GM12878 (cell line): Measurements from ENCODE around the gene CDYL. TPM values are rescaled to one million over a fixed set of nuclear protein-coding genes. Genes with fewer than 3 reads are reported as not detected.

Experiments used
- ATAC-seq: fragments of 200-7000 bp; cut with Tn5 transposase; 3 replicates; pipeline ENCODE4 v1.9.1; 2020; ENCODE audit warnings: mild to moderate bottlenecking, moderate library complexity
- BruUV-seq: library from RNA; stranded (reverse); fragments of 400-500 nt; replicated peaks from 2 replicates; lab custom pipeline; 2021; lab: Mats Ljungman, UMichigan
- CTCF ChIA-PET: fragments of 300-600 bp; sonication (Branson Sonifier 250); formaldehyde crosslinking; extraction: SDS; loops from one replicate; lab custom pipeline; 2021; ENCODE audit warnings: inconsistent platforms; lab: Yijun Ruan, JAX
- POLR2A ChIA-PET: fragments of 350-600 bp; formaldehyde crosslinking; extraction: SDS; loops from one replicate; lab custom pipeline; 2021; ENCODE audit warnings: inconsistent platforms; lab: Charles Lee
- RAD21 ChIA-PET: fragments of 300-600 bp; sonication (Branson Sonifier 250); formaldehyde crosslinking; loops from one replicate; lab custom pipeline; 2023; ENCODE audit warnings: antibody characterized with exemption; ENCODE audit not compliant: unreplicated experiment; lab: Charles Lee
- SMC1A ChIA-PET: fragments of 300-600 bp; sonication (Branson Sonifier 250); formaldehyde crosslinking; loops from one replicate; lab custom pipeline; 2023; ENCODE audit not compliant: unreplicated experiment, uncharacterized antibody; lab: Charles Lee
- DNase-seq: peaks from one replicate; pipeline ENCODE4 v3.0.0-alpha.2; 2011; ENCODE audit warnings: low read depth, low spot score
- FAIRE-seq: peaks from 3 replicates; lab custom pipeline; 2011; peaks lifted over from hg19 to GRCh38; lab: Jason Lieb, UNC
- H2AFZ ChIP-seq: 2 replicates; pipeline ENCODE4 v1.6.0; 2011; ENCODE audit warnings: low read depth, low read length, control low read depth; ENCODE audit not compliant: control insufficient read depth
- H3K27ac ChIP-seq: 2 replicates; pipeline ENCODE4 v1.5.1; 2011; ENCODE audit warnings: control low read depth; ENCODE audit not compliant: control insufficient read depth, insufficient read depth
- H3K27me3 ChIP-seq, 2 experiments: replicated peaks in 1 of 2; 2 replicates each; pipeline versions ENCODE4 v1.6.0 to v1.6.1; 2011; ENCODE audit warnings: low read length in 1 of 2; ENCODE audit not compliant: control insufficient read depth in 2 of 2, insufficient read depth in 2 of 2
- H3K36me3 ChIP-seq, 2 experiments: 2 replicates each; pipeline ENCODE4 v1.5.1; 2011; ENCODE audit warnings: low read length in 1 of 2; ENCODE audit not compliant: control insufficient read depth in 2 of 2, insufficient read depth in 2 of 2
- H3K4me1 ChIP-seq: 2 replicates; pipeline ENCODE4 v1.6.1; 2011; ENCODE audit warnings: mild to moderate bottlenecking, low read length, moderate library complexity, mixed read lengths; ENCODE audit not compliant: control insufficient read depth, insufficient read depth
- H3K4me2 ChIP-seq: 2 replicates; pipeline ENCODE4 v1.6.0; 2011; ENCODE audit warnings: control low read depth; ENCODE audit not compliant: control insufficient read depth, insufficient read depth
- H3K4me3 ChIP-seq: fragments of 200-600 bp; sonication (generic); 2 replicates; pipeline ENCODE4 v1.5.1; 2016
- H3K79me2 ChIP-seq: 2 replicates; pipeline ENCODE4 v1.6.0; 2011; ENCODE audit warnings: low read length; ENCODE audit not compliant: control insufficient read depth, insufficient read depth
- H3K9ac ChIP-seq: 2 replicates; pipeline ENCODE4 v1.8.0; 2011; ENCODE audit warnings: low read length, control low read depth, mixed read lengths; ENCODE audit not compliant: control insufficient read depth, insufficient read depth
- H3K9me3 ChIP-seq: replicated peaks from 3 replicates; pipeline ENCODE4 v1.5.1; 2011; ENCODE audit warnings: mild to moderate bottlenecking, low read length; ENCODE audit not compliant: control insufficient read depth, insufficient read depth
- H4K20me1 ChIP-seq: 2 replicates; pipeline ENCODE4 v1.6.0; 2011; ENCODE audit not compliant: control insufficient read depth, insufficient read depth
- HDAC6 ChIP-seq: fragments of 200-600 bp; sonication (generic); IDR thresholded peaks from one replicate; pipeline ENCODE4 v1.8.0; 2017; ENCODE audit warnings: antibody characterized with exemption; ENCODE audit not compliant: unreplicated experiment
- JUNB ChIP-seq: IDR thresholded peaks from 2 replicates; pipeline ENCODE4 v1.6.1; 2016; ENCODE audit warnings: antibody characterized with exemption, mild to moderate bottlenecking
- RBBP5 ChIP-seq: fragments of 200-600 bp; sonication (generic); conservative IDR thresholded peaks from 2 replicates; pipeline ENCODE4 v1.6.1; 2016
- RUNX3 ChIP-seq: IDR thresholded peaks from 2 replicates; pipeline ENCODE4 v1.6.1; 2012; ENCODE audit warnings: low read length, inconsistent platforms
- WGBS: methylation state at CpG from one replicate; pipeline ENCODE4 v1.1.6; 2016; ENCODE audit warnings: low lambda C conversion rate; ENCODE audit not compliant: insufficient replicate concordance, insufficient coverage; ENCODE audit errors: missing lambda C conversion rate; 5-methylcytosine and 5-hydroxymethylcytosine counted together
- in situ Hi-C: fragments of 300-500 bp; cut with MboI; formaldehyde crosslinking; loops from 9 replicates; pipeline ENCODE4 v1.14.3; 2018; ENCODE audit warnings: mixed read lengths
- intact Hi-C: fragments of 100-400 bp; cut with micrococcal nuclease; formaldehyde crosslinking; loops from one replicate; pipeline ENCODE4 v1.14.2; 2022; ENCODE audit not compliant: unreplicated experiment
- polyA plus RNA-seq, 11 experiments: library from polyadenylated mRNA; depleted of rRNA in 4 of 11; unstranded in 6 of 11; stranded (reverse) in 5 of 11; fragments of >200 nt; fragmentation: Nextera tagmentation in 4 of 11; fragmentation: Illumina TruSeq in 1 of 11; extraction: Ambion mirVana in 4 of 11; extraction: Trizol in 1 of 11; gene quantifications; 1 replicate in 1 of 11; 2 replicates in 10 of 11; pipeline versions ENCODE4 v1.2.1 to v1.2.3, GENCODE V29; 2011 to 2016; ENCODE audit warnings: inconsistent platforms in 2 of 11, missing spikeins in 2 of 11, low read depth in 1 of 11
- total RNA-seq, 4 experiments: library from RNA; depleted of rRNA in 3 of 4; stranded (reverse); fragments of >200 nt in 3 of 4; fragmentation: Illumina TruSeq in 1 of 4; extraction: Trizol in 1 of 4; gene quantifications; 2 replicates each; pipeline versions ENCODE4 v1.2.1 to v1.2.3, GENCODE V29; 2013 to 2021

CDYL gene
- total and polyA plus RNA-seq, 10 of the 15 experiments (the other 5 are each of a cell fraction or from before 2014, with no cell fraction given): 9.3 to 61.2 (median 28.5) TPM

GRCh38 chr6:4904461-4905025, 128.3 kb downstream of the CDYL start:
- no peak for TF ChIP-seq HDAC6
- ChIA-PET RAD21 (no interaction called here), SMC1A (interaction anchor here (0.7 to 3.7 kb wide), 6 partner anchors 8 to 109 kb away, joined by 3 to 20 read pairs (median 4); no protein-coding TSS in a partner anchor), POLR2A (interaction anchor here (0.8 kb wide), 1 partner anchor 9 kb away, joined by 3 read pairs; no protein-coding TSS in a partner anchor), CTCF (interaction anchor here (1.0 to 1.1 kb wide), 2 partner anchors 19 to 56 kb away, joined by 3 read pairs; no protein-coding TSS in a partner anchor)
- Histone ChIP-seq H3K9me3 (peaks cover 1% of the 10 kb centered on the region; the same call in 1 of the 3 replicates), H4K20me1 (no peaks in the 10 kb centered on the region), H3K27ac (no peak overlapping the region), H3K79me2 (peaks cover 45% of the 10 kb centered on the region), H3K4me2 (no peak overlapping the region), H3K4me3 (no peak overlapping the region), H3K9ac (no peak overlapping the region), H3K36me3 (peaks cover 5 to 8% of the 10 kb centered on the region in 2 experiments; a peak in 3 of 4 replicates), H3K27me3 (no peaks in the 10 kb centered on the region), H2AFZ (no peak overlapping the region), H3K4me1 (peaks cover 59% of the 10 kb centered on the region)
- BruUV-seq: no TSS peak
- WGBS: 94% methylated on average over 12 of the region's 12 CpGs
- FAIRE-seq (no peak), ATAC-seq (no peak), DNase-seq (no peak)
- intact Hi-C loops (no loop called here), in situ Hi-C loops (no loop called here)

GRCh38 chr6:4905826-4906225, 129.6 kb downstream of the CDYL start:
- no peak overlapping the region for H2AFZ ChIP-seq
- no peaks in the 10 kb centered on the region for H3K27me3 ChIP-seq
- DNase-seq: no peak
- 76% methylated on average over 3 of the region's 3 CpGs for WGBS
- H3K9me3 ChIP-seq: no peaks in the 10 kb centered on the region
- peaks cover 58% of the 10 kb centered on the region for H3K4me1 ChIP-seq
- POLR2A ChIA-PET: no interaction called here
- H3K4me3 ChIP-seq: peak overlapping the region; percentile 32; the same call in 1 of the 2 replicates
- in situ Hi-C loops: no loop called here
- intact Hi-C loops: no loop called here
- peak overlapping the region; percentile 82 for H3K27ac ChIP-seq
- RAD21 ChIA-PET: interaction anchor here (1.7 to 3.1 kb wide), 4 partner anchors 11 to 129 kb away, joined by 5 to 14 read pairs (median 7); partner anchors contain the start of gene CDYL
- SMC1A ChIA-PET: interaction anchor here (0.6 to 3.2 kb wide), 13 partner anchors 9 to 130 kb away, joined by 3 to 21 read pairs (median 5); partner anchors contain the start of gene CDYL
- peak; percentile 59 for FAIRE-seq
- no peak for ATAC-seq
- H3K4me2 ChIP-seq: no peak overlapping the region; the same call in 1 of the 2 replicates
- TF ChIP-seq RUNX3 (peak; percentile 24; the same call in 1 of the 2 replicates), RBBP5 (no peak), JUNB (peak; percentile 33; the same call in 1 of the 2 replicates)
- CTCF ChIA-PET: interaction anchor here (0.6 to 3.6 kb wide), 5 partner anchors 9 to 127 kb away, joined by 3 to 12 read pairs (median 4); no protein-coding TSS in a partner anchor
- no peaks in the 10 kb centered on the region for H4K20me1 ChIP-seq
- H3K36me3 ChIP-seq: peaks cover 6 to 13% of the 10 kb centered on the region in 2 experiments
- H3K9ac ChIP-seq: no peak overlapping the region
- BruUV-seq: no TSS peak
- H3K79me2 ChIP-seq: peaks cover 47% of the 10 kb centered on the region
